GM23338 (cell line): ENCODE results near the gene DHRS13. TPM values are rescaled to one million over a fixed set of nuclear protein-coding genes. Genes with fewer than 3 reads are reported as not detected.
"Not testable (repeated sequence)": the region's sequence is repeated elsewhere in the genome, so short reads cannot be mapped to it uniquely, and the experiment has no call there.

Experiments
- ATAC-seq: fragments of 200-7000 bp; cut with Tn5 transposase; 3 replicates; pipeline ENCODE4 v1.9.1; 2020
- DNase-seq: peaks from one replicate; pipeline ENCODE4 v3.0.0-alpha.2; 2015; ENCODE audit warnings: low spot score
- H2AFZ ChIP-seq: fragments of 200-600 bp; sonication (generic); 2 replicates; pipeline ENCODE4 v1.8.0; 2016; ENCODE audit warnings: antibody characterized with exemption, mild to moderate bottlenecking, moderate library complexity
- H3F3A ChIP-seq: fragments of 200-600 bp; sonication (generic); replicated peaks from 2 replicates; pipeline ENCODE4 v1.8.0; 2017; ENCODE audit warnings: antibody characterized with exemption, mixed run types, low read depth
- H3K27ac ChIP-seq: fragments of 200-600 bp; sonication (generic); 2 replicates; pipeline ENCODE4 v1.6.1; 2016; ENCODE audit warnings: low read depth
- H3K27me3 ChIP-seq: fragments of 200-600 bp; sonication (generic); 2 replicates; pipeline ENCODE4 v1.8.0; 2016; ENCODE audit warnings: mild to moderate bottlenecking, mixed run types, moderate library complexity; ENCODE audit not compliant: insufficient read depth
- H3K36me3 ChIP-seq: fragments of 200-600 bp; sonication (generic); 2 replicates; pipeline ENCODE4 v1.8.0; 2016; ENCODE audit warnings: mild to moderate bottlenecking; ENCODE audit not compliant: insufficient read depth
- H3K4me1 ChIP-seq: fragments of 200-600 bp; sonication (generic); 2 replicates; pipeline ENCODE4 v1.8.0; 2016; ENCODE audit warnings: mild to moderate bottlenecking, moderate library complexity; ENCODE audit not compliant: insufficient read depth
- H3K4me2 ChIP-seq: fragments of 200-600 bp; sonication (generic); 2 replicates; pipeline ENCODE4 v1.7.1; 2017; ENCODE audit warnings: mixed run types
- H3K4me3 ChIP-seq: fragments of 200-600 bp; sonication (generic); 2 replicates; pipeline ENCODE4 v1.6.1; 2016; ENCODE audit warnings: mixed run types
- H3K79me2 ChIP-seq: fragments of 200-600 bp; sonication (generic); replicated peaks from 2 replicates; pipeline ENCODE4 v1.8.0; 2017; ENCODE audit warnings: mild to moderate bottlenecking; ENCODE audit not compliant: insufficient read depth
- H3K9me2 ChIP-seq: fragments of 200-600 bp; sonication (generic); 2 replicates; pipeline ENCODE4 v1.8.0; 2017; ENCODE audit not compliant: insufficient read depth
- H4K20me1 ChIP-seq: fragments of 200-600 bp; sonication (generic); replicated peaks from 2 replicates; pipeline ENCODE4 v1.8.0; 2017; ENCODE audit warnings: mild to moderate bottlenecking; ENCODE audit not compliant: insufficient read depth
- H3K27ac Mint-ChIP-seq: 2 replicates; pipeline ENCODE4 v1.8.0; 2020; ENCODE audit warnings: inconsistent platforms, mild to moderate bottlenecking, moderate library complexity, mixed read lengths
- H3K27me3 Mint-ChIP-seq: 3 replicates; pipeline ENCODE4 v1.8.0; 2022; ENCODE audit warnings: low read depth, mild to moderate bottlenecking, moderate library complexity, mixed read lengths, inconsistent platforms; ENCODE audit not compliant: insufficient read depth, poor library complexity
- H3K36me3 Mint-ChIP-seq: 3 replicates; pipeline ENCODE4 v1.8.0; 2021; ENCODE audit warnings: low read depth, mild to moderate bottlenecking, inconsistent platforms, moderate library complexity, mixed read lengths
- H3K4me1 Mint-ChIP-seq: 3 replicates; pipeline ENCODE4 v1.8.0; 2020; ENCODE audit warnings: mild to moderate bottlenecking, inconsistent platforms, mixed read lengths
- H3K4me3 Mint-ChIP-seq: 3 replicates; pipeline ENCODE4 v1.8.0; 2021; ENCODE audit warnings: moderate library complexity, mild to moderate bottlenecking, inconsistent platforms, mixed read lengths
- H3K9me3 Mint-ChIP-seq: 3 replicates; pipeline ENCODE4 v1.8.0; 2020; ENCODE audit warnings: moderate library complexity, mild to moderate bottlenecking, inconsistent platforms, mixed read lengths
- EZH2phosphoT487 ChIP-seq: fragments of 200-600 bp; sonication (generic); IDR thresholded peaks from one replicate; pipeline ENCODE4 v1.8.1; 2018; ENCODE audit warnings: antibody characterized with exemption; ENCODE audit not compliant: unreplicated experiment
- JUNB ChIP-seq: IDR thresholded peaks from one replicate; pipeline ENCODE4 v1.6.1; 2016; ENCODE audit warnings: antibody characterized with exemption; ENCODE audit not compliant: unreplicated experiment
- NANOG ChIP-seq: IDR thresholded peaks from 2 replicates; pipeline ENCODE4 v1.6.1; 2016; ENCODE audit warnings: antibody characterized with exemption, borderline replicate concordance
- ZNF331 ChIP-seq: fragments of 250-450 bp; sonication (Bioruptor Pico); IDR thresholded peaks from 2 replicates; pipeline ENCODE4 v1.5.0; 2020; ENCODE audit warnings: low read depth, mild to moderate bottlenecking, moderate library complexity
- polyA plus RNA-seq: library from polyadenylated mRNA; unstranded; fragments of >200 nt; fragmentation: Nextera tagmentation; extraction: Ambion mirVana; gene quantifications from 2 replicates; pipeline ENCODE4 v1.2.1, GENCODE V29; 2016
- total RNA-seq: library from RNA; depleted of rRNA; stranded (reverse); fragments of >200 nt; shearing (Covaris generic); gene quantifications from 2 replicates; pipeline ENCODE4 v1.2.3, GENCODE V29; 2014
- TF ChIP-seq, protein P1 (sequence below): IDR thresholded peaks from 2 replicates; pipeline ENCODE4 v1.6.1; 2016; ENCODE audit warnings: antibody characterized with exemption

Gene DHRS13
- total and polyA plus RNA-seq, 2 experiments from 2014 or later, result 5.4 to 34.2 TPM

DNA sequence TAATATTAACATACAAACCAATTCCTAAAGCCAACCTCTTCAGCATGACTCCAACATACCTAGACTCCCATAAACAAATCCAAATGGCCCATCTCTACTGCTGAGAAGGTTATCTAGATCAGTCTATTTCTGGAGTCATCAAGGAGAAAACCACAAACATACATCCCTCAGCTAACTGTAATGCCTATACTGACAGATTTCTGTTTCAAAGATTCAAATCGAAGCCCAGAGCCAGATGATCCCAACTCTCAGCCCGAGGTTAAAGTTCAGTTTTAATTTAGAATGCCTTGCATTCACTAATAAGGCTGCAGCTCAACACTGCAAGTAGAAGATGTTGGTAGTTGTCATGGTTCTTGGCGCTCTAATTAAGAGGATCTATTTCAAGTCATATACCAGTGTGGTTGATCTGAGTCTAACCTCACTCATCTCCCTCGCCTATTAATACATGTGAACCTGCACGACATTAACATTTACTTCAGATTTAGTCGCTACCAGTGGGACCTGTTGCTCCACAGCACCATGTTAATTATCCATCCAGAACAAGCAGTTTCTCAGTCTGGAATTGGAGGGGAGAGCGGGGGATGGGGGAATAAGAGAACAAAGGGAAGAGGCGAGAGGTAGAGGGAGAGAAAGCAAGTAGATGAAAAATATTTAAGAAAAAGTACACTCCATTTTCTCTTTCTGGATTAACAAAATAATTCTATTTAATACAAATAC is 33.0 kb upstream of the DHRS13 start (continued):
- TF ChIP-seq JUNB (no peak), NANOG (no peak), EZH2phosphoT487 (no peak)
- TF ChIP-seq, protein P1, sequence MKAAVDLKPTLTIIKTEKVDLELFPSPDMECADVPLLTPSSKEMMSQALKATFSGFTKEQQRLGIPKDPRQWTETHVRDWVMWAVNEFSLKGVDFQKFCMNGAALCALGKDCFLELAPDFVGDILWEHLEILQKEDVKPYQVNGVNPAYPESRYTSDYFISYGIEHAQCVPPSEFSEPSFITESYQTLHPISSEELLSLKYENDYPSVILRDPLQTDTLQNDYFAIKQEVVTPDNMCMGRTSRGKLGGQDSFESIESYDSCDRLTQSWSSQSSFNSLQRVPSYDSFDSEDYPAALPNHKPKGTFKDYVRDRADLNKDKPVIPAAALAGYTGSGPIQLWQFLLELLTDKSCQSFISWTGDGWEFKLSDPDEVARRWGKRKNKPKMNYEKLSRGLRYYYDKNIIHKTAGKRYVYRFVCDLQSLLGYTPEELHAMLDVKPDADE, result no peak

DNA sequence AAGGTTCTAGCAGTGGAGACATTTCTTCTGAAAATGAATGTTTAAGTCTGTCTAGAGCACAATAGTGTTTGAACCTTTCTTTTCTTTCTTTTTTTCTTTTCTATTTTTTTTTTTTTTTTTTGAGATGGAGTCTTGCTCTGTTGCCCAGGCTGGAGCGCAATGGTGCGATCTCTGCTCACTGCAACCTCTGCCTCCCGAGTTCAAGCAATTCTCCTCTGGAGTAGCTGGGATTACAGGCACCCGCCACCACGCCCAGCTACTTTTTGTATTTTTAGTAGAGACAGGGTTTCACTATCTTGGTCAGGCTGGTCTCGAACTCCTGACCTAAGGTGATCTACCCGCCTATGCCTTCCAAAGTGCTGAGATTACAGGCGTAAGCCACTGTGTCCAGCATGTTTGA is 31.6 kb upstream of the DHRS13 start:
- H3K36me3 Mint-ChIP-seq, result peaks cover 10% of the 10 kb centered on the region
- not testable (repeated sequence) for H3K9me3 Mint-ChIP-seq, ATAC-seq

DNA sequence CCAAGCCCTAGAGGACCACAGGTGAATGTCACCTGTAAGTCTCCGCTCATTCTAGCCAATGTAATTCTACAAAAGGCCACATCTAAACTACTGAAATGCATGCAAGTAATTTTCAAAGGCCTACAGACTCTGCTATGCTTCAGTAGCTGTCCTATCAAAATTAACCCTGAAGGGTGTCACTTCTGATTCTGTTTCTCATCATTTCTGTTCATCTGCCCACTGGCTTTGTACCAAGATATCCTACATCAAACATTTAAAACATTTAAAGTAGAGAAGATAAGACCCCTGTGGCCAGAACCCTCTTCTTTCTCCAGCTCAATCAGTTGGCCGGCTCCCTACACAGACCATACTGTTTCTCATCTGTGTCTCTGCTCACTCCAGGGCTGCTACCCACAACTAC is 26.9 kb upstream of the DHRS13 start:
- Mint-ChIP-seq H3K4me1 (no peaks in the 10 kb centered on the region), H3K9me3 (no peaks in the 10 kb centered on the region), H3K27me3 (no peaks in the 10 kb centered on the region), H3K4me3 (no peak overlapping the region), H3K27ac (no peak overlapping the region; the same call in 1 of the 2 replicates), H3K36me3 (peaks cover 41% of the 10 kb centered on the region)
- 0 out of 2 replicates have a peak overlapping the region, but pooled peaks have one; percentile 70 for H3K27ac ChIP-seq
- DNase-seq (peak; percentile 36), ATAC-seq (peak; percentile 52)
- peaks cover 100% of the 10 kb centered on the region for H3K79me2 ChIP-seq
- H3K4me2 ChIP-seq, result no peak overlapping the region
- H2AFZ ChIP-seq, result no peak overlapping the region
- H3F3A ChIP-seq, result peaks cover 8% of the 10 kb centered on the region
- peaks cover 97% of the 10 kb centered on the region for H4K20me1 ChIP-seq
- no peaks in the 10 kb centered on the region; the same call in 1 of the 2 replicates for H3K4me1 ChIP-seq
- H3K4me3 ChIP-seq, result no peak overlapping the region
- H3K36me3 ChIP-seq, result peaks cover 17% of the 10 kb centered on the region
- H3K27me3 ChIP-seq, result no peaks in the 10 kb centered on the region
- no peaks in the 10 kb centered on the region for H3K9me2 ChIP-seq
- TF ChIP-seq EZH2phosphoT487, result no peak

More for the DNA sequence above, 31.6 kb upstream of the DHRS13 start:
- H3K4me1 Mint-ChIP-seq, result peaks cover 35% of the 10 kb centered on the region
- not testable (repeated sequence) for DNase-seq, H3K4me3 ChIP-seq, H3K27ac ChIP-seq, H3K36me3 ChIP-seq, H3K27me3 Mint-ChIP-seq, H3K27me3 ChIP-seq, H3K9me2 ChIP-seq, H3K4me2 ChIP-seq, H2AFZ ChIP-seq, H3K4me3 Mint-ChIP-seq
- H4K20me1 ChIP-seq, result peaks cover 78% of the 10 kb centered on the region
- H3K4me1 ChIP-seq, result peaks cover 33% of the 10 kb centered on the region
- peak overlapping the region; percentile 46; the same call in 1 of the 2 replicates for H3K27ac Mint-ChIP-seq
- peaks cover 100% of the 10 kb centered on the region for H3K79me2 ChIP-seq
- H3F3A ChIP-seq, result peaks cover 14% of the 10 kb centered on the region

DNA sequence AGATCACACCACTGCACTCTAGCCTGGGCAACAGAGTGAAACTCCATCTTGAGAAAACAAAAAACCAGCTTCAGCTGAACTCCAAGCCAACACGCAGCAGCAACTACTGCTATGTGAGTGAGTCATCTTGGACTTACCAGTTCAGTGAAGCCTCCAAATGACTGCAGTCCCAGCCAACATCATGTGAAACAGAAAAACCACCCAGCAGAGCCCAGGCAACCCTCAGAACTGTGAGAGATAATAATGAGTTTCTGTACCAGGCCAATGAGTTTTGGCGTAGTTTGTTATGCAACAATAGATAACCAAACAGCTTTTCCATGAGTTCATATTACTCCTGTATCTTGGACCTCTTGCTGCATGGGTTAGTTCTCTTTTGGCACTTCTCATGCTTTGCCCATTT is 25.2 kb upstream of the DHRS13 start:
- peaks cover 97% of the 10 kb centered on the region for H3K79me2 ChIP-seq
- H3K4me1 ChIP-seq, result no peaks in the 10 kb centered on the region
- H3K4me3 Mint-ChIP-seq, result no peak overlapping the region
- H3K4me1 Mint-ChIP-seq, result no peaks in the 10 kb centered on the region
- ATAC-seq (no peak), DNase-seq (no peak)
- no peak overlapping the region for H3K4me3 ChIP-seq
- H3K9me2 ChIP-seq, result no peaks in the 10 kb centered on the region
- peaks cover 30% of the 10 kb centered on the region for H3K36me3 ChIP-seq
- H4K20me1 ChIP-seq, result peaks cover 81% of the 10 kb centered on the region
- H3F3A ChIP-seq, result peaks cover 11% of the 10 kb centered on the region
- H3K9me3 Mint-ChIP-seq, result no peaks in the 10 kb centered on the region
- no peak for TF ChIP-seq JUNB
- TF ChIP-seq ZNF331, result peak; percentile 75
- no peak overlapping the region for H3K27ac ChIP-seq
- peaks cover 54% of the 10 kb centered on the region for H3K36me3 Mint-ChIP-seq
- H3K27ac Mint-ChIP-seq, result no peak overlapping the region
- no peak overlapping the region for H3K4me2 ChIP-seq
- H2AFZ ChIP-seq, result no peak overlapping the region
- no peaks in the 10 kb centered on the region for H3K27me3 Mint-ChIP-seq
- no peaks in the 10 kb centered on the region for H3K27me3 ChIP-seq
